Hepatocyte (in vitro differentiated cells): Measurements from ENCODE around the gene WDR46.
"Not testable (repeated sequence)": the region's sequence is repeated elsewhere in the genome, so short reads cannot be mapped to it uniquely, and the experiment has no call there.

ENCODE experiments used
- EZH2 ChIP-seq: fragments of 200-600 bp; sonication (generic); IDR thresholded peaks from 2 replicates; pipeline ENCODE4 v1.6.1; 2016; ENCODE audit warnings: antibody characterized with exemption, mild to moderate bottlenecking, borderline replicate concordance
- TF ChIP-seq, protein P1 (sequence below): fragments of 200-600 bp; sonication (generic); IDR thresholded peaks from 2 replicates; pipeline ENCODE4 v1.5.1; 2016; ENCODE audit warnings: antibody characterized with exemption, mild to moderate bottlenecking; ENCODE audit not compliant: poor library complexity

DNA sequence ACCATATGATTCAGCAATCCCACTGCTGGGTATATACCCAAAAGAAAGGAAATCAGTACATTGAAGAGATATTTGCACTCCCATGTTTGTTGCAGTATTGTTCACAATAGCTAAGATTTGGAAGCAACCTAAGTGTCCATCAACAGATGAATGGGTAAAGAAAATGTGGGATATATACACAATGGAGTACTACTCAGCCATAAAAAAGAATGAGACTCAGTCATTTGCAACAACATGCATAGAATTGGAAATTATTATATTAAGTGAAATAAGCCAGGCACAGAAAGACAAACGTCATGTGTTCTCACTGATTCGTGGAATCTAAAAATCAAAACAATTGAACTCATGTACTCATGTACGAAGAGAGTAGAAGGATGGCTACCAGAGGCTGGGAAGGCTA lies 26.5 kb downstream of the WDR46 start:
- not testable (repeated sequence) for TF ChIP-seq EZH2
- TF ChIP-seq, protein P1, sequence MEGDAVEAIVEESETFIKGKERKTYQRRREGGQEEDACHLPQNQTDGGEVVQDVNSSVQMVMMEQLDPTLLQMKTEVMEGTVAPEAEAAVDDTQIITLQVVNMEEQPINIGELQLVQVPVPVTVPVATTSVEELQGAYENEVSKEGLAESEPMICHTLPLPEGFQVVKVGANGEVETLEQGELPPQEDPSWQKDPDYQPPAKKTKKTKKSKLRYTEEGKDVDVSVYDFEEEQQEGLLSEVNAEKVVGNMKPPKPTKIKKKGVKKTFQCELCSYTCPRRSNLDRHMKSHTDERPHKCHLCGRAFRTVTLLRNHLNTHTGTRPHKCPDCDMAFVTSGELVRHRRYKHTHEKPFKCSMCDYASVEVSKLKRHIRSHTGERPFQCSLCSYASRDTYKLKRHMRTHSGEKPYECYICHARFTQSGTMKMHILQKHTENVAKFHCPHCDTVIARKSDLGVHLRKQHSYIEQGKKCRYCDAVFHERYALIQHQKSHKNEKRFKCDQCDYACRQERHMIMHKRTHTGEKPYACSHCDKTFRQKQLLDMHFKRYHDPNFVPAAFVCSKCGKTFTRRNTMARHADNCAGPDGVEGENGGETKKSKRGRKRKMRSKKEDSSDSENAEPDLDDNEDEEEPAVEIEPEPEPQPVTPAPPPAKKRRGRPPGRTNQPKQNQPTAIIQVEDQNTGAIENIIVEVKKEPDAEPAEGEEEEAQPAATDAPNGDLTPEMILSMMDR = not testable (repeated sequence)
